Peyer's patch (tissue), 4 donors: ENCODE data around the gene GMCL1. TPM values are rescaled to one million over a fixed set of nuclear protein-coding genes. Genes with fewer than 3 reads are reported as not detected.
"Not testable (repeated sequence)": the region's sequence is repeated elsewhere in the genome, so short reads cannot be mapped to it uniquely, and the experiment has no call there.

Experiments
- DNase-seq, 3 donors: peaks; one replicate each; pipeline ENCODE4 v3.0.0-alpha.2; 2017 to 2019
- H3K27ac ChIP-seq, 4 donors: fragments of 200-600 bp; sonication (generic); one replicate each; pipeline ENCODE4 v1.5.1; 2016 to 2019
- H3K27me3 ChIP-seq, 2 donors: fragments of 200-600 bp; sonication (generic); one replicate each; pipeline ENCODE4 v1.5.1; 2019
- H3K36me3 ChIP-seq, 3 donors: fragments of 200-600 bp; sonication (generic); one replicate each; pipeline ENCODE4 v1.5.1; 2016 to 2019
- H3K4me1 ChIP-seq, 4 donors: fragments of 200-600 bp; sonication (generic); one replicate each; pipeline ENCODE4 v1.5.1; 2016 to 2019
- H3K4me3 ChIP-seq, 4 donors: fragments of 200-600 bp; sonication (generic); 1 replicate in 3 of 4; 2 replicates in 1 of 4; pipeline ENCODE4 v1.5.1; 2016 to 2019; ENCODE audit warnings: mild to moderate bottlenecking in 1 of 4
- H3K9me3 ChIP-seq, 4 donors: fragments of 200-600 bp; sonication (generic); one replicate each; pipeline ENCODE4 v1.5.1; 2016 to 2019; ENCODE audit warnings: mild to moderate bottlenecking in 1 of 4
- CTCF ChIP-seq, 6 experiments: fragments of 450-650 bp in 4 of 6; fragments of 200-600 bp in 2 of 6; sonication (generic) in 1 of 6; IDR thresholded peaks; one replicate each; pipeline ENCODE4 v1.5.1; 2017 to 2019; ENCODE audit warnings: antibody characterized with exemption in 6 of 6, mild to moderate bottlenecking in 3 of 6, moderate library complexity in 1 of 6
- POLR2A ChIP-seq, 2 donors: fragments of 450-650 bp; IDR thresholded peaks; one replicate each; pipeline ENCODE4 v1.5.1; 2017; ENCODE audit warnings: antibody characterized with exemption in 2 of 2, mild to moderate bottlenecking in 2 of 2, moderate library complexity in 2 of 2
- total RNA-seq, 4 donors: library from RNA; depleted of rRNA; stranded (reverse); fragments of >200 nt; gene quantifications; one replicate each; pipeline ENCODE4 v1.1.0, GENCODE V29; 2016

The GMCL1 gene
- total RNA-seq, 4 donors from 2014 or later = 15.4 to 29.2 (median 23.0) TPM

GRCh38 chr2:69888451-69888850 lies 59.0 kb downstream of the GMCL1 start:
- no peaks in the 10 kb centered on the region for H3K27me3 ChIP-seq
- no peaks in the 10 kb centered on the region for H3K36me3 ChIP-seq
- no peak for TF ChIP-seq POLR2A (IDR thresholded peaks at IDR 0.05)
- TF ChIP-seq CTCF (IDR thresholded peaks at IDR 0.05) = no peak
- H3K9me3 ChIP-seq = no peaks in the 10 kb centered on the region
- no peak overlapping the region for H3K4me3 ChIP-seq
- H3K4me1 ChIP-seq = no peaks in the 10 kb centered on the region
- H3K27ac ChIP-seq = no peak overlapping the region
- DNase-seq = no peak

- Histone ChIP-seq H3K27ac (no peak overlapping the region), H3K9me3 (no peaks in the 10 kb centered on the region), H3K4me3 (no peak overlapping the region), H3K36me3 (no peaks in the 10 kb centered on the region), H3K4me1 (no peaks in the 10 kb centered on the region), H3K27me3 (no peaks in the 10 kb centered on the region)
- TF ChIP-seq CTCF (IDR thresholded peaks at IDR 0.05) (no peak), POLR2A (IDR thresholded peaks at IDR 0.05) (no peak)
- no peak for DNase-seq
Observed at GRCh38 chr2:69889302-69889701, 59.8 kb downstream of the GMCL1 start.

- Histone ChIP-seq H3K27ac (no peak overlapping the region), H3K36me3 (peaks cover 0 to 3% (median 0%) of the 10 kb centered on the region in 3 donors), H3K4me1 (peaks cover 0 to 13% (median 7%) of the 10 kb centered on the region in 4 donors), H3K9me3 (no peaks in the 10 kb centered on the region), H3K27me3 (no peaks in the 10 kb centered on the region), H3K4me3 (no peak overlapping the region)
- DNase-seq = no peak
- TF ChIP-seq CTCF (IDR thresholded peaks at IDR 0.05) (no peak), POLR2A (IDR thresholded peaks at IDR 0.05) (no peak)
Observed at GRCh38 chr2:69890881-69891280, 61.4 kb downstream of the GMCL1 start.

- H3K27ac ChIP-seq, H3K27me3 ChIP-seq, DNase-seq, H3K4me3 ChIP-seq, H3K9me3 ChIP-seq: not testable (repeated sequence)
- H3K4me1 ChIP-seq = peaks cover 0 to 13% (median 7%) of the 10 kb centered on the region in 4 donors
- H3K36me3 ChIP-seq = peaks cover 0 to 24% (median 0%) of the 10 kb centered on the region in 3 donors
Observed at GRCh38 chr2:69892838-69893424, 63.5 kb downstream of the GMCL1 start.

GRCh38 chr2:69893684-69894551 lies 64.5 kb downstream of the GMCL1 start, which contains the start of gene SNRNP27:
Gene SNRNP27 (plus strand): TSS chr2:69893956. CDS start chr2:69893985, 29 bp downstream.
- H3K4me3 ChIP-seq = peak within 1 kb of the TSS; percentile 65 to 91 (median 75)
- H3K27me3 ChIP-seq = no peaks in the 10 kb centered on the region
- peak; percentile 75 to 87 (median 81) for DNase-seq
- peaks cover 0 to 13% (median 7%) of the 10 kb centered on the region in 4 donors for H3K4me1 ChIP-seq
- no peaks in the 10 kb centered on the region for H3K9me3 ChIP-seq
- H3K27ac ChIP-seq = peak within 1 kb of the TSS; percentile 67 to 81 (median 76)
- H3K36me3 ChIP-seq = peaks cover 0 to 34% (median 0%) of the 10 kb centered on the region in 3 donors
- TF ChIP-seq POLR2A (IDR thresholded peaks at IDR 0.05) = peak; percentile 31
- TF ChIP-seq CTCF (IDR thresholded peaks at IDR 0.05) = no peak

- not testable (repeated sequence) for H3K9me3 ChIP-seq, DNase-seq, H3K27me3 ChIP-seq
- peak overlapping the region; percentile 65 to 91 (median 75) for H3K4me3 ChIP-seq
- peak overlapping the region in 3 of 4 donors; percentile 38 to 81 (median 78) for H3K27ac ChIP-seq
- peaks cover 0 to 42% (median 0%) of the 10 kb centered on the region in 3 donors for H3K36me3 ChIP-seq
- peaks cover 0 to 13% (median 7%) of the 10 kb centered on the region in 4 donors for H3K4me1 ChIP-seq
Observed at GRCh38 chr2:69894737-69895136, 65.3 kb downstream of the GMCL1 start.
